ENCODE data around the gene RUNDC1. TPM values are rescaled to one million over a fixed set of nuclear protein-coding genes. Genes with fewer than 3 reads are reported as not detected.
A peak's percentile ranks its signal among the peaks of the same experiment; 100 is the strongest.

RUNDC1 gene
- polyA plus RNA-seq, 4 donors: 7.2 to 13.9 (median 8.0) TPM

GRCh38 chr17:43040655-43041054 lies 60.3 kb downstream of the RUNDC1 start:
- peaks cover 0 to 12% (median 0%) of the 10 kb centered on the region in 3 donors for H3K4me1 ChIP-seq (ENCODE audit: control insufficient read depth in 3 of 3, insufficient read depth in 2 of 3, low read depth in 1 of 3, low read length in 2 of 3)

DNA sequence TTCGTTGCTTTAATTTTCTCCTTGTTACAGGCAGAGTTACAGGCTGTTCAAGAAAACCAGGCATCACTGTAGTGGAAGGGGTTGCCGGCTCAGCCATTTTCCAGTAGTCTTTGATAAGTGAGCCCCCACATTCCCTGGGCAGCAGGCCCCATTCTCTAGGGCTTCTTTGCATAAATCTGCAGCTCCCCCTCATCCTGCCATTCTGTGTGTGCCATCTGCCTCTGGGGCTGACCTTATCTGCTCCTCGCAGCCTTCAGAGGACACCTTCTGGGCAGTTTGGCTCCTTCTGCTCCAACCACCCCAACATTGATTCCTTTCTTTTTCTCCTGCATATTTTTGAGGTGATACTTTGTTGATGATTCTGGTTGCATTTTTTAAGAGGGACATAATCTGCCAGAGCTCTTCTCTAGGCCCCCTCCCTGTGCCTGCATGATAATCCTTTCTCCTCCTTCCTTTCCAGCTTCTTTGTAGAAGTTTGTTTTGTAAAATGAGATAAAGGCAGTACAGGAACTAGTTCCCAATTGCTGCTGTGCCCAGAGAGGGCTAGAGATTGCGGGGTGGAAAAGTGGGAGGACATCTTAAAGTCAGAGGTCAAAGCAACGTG lies 61.8 kb downstream of the RUNDC1 start:
- WGBS, 3 donors: 77 to 87% (median 85%) methylated on average over 5 of the region's 5 CpGs
- DNase-seq: no peak
- Histone ChIP-seq H3K4me1 (ENCODE audit: control insufficient read depth in 3 of 3, insufficient read depth in 2 of 3, low read depth in 1 of 3, low read length in 2 of 3) (peaks cover 0 to 12% (median 0%) of the 10 kb centered on the region in 3 donors), H3K27ac (ENCODE audit: low read depth in 1 of 3, low read length in 2 of 3) (no peak overlapping the region), H3K9me3 (ENCODE audit: control insufficient read depth in 2 of 2, insufficient read depth in 1 of 2, low read depth in 1 of 2, low read length in 1 of 2) (no peaks in the 10 kb centered on the region), H3K27me3 (ENCODE audit: control insufficient read depth in 3 of 3, insufficient read depth in 3 of 3, low read length in 3 of 3) (no peaks in the 10 kb centered on the region), H3K4me3 (ENCODE audit: low read depth in 1 of 3, low read length in 3 of 3) (no peak overlapping the region), H3K36me3 (ENCODE audit: control insufficient read depth in 3 of 3, insufficient read depth in 2 of 3, low read depth in 1 of 3, low read length in 3 of 3) (peaks cover 0 to 2% (median 0%) of the 10 kb centered on the region in 3 donors)
- FAIRE-seq: no peak

More at GRCh38 chr17:43040655-43041054, 60.3 kb downstream of the RUNDC1 start:
- WGBS, 3 donors: 69 to 83% (median 80%) methylated on average over 2 of the region's 2 CpGs
- no peaks in the 10 kb centered on the region for H3K27me3 ChIP-seq (ENCODE audit: control insufficient read depth in 3 of 3, insufficient read depth in 3 of 3, low read length in 3 of 3)
- DNase-seq: peak in 1 of 2 donors; percentile 46
- H3K4me3 ChIP-seq (ENCODE audit: low read depth in 1 of 3, low read length in 3 of 3): no peak overlapping the region
- no peak for FAIRE-seq
- peaks cover 0 to 2% (median 0%) of the 10 kb centered on the region in 3 donors for H3K36me3 ChIP-seq (ENCODE audit: control insufficient read depth in 3 of 3, insufficient read depth in 2 of 3, low read depth in 1 of 3, low read length in 3 of 3)
- H3K9me3 ChIP-seq (ENCODE audit: control insufficient read depth in 2 of 2, insufficient read depth in 1 of 2, low read depth in 1 of 2, low read length in 1 of 2): no peaks in the 10 kb centered on the region
- H3K27ac ChIP-seq (ENCODE audit: low read depth in 1 of 3, low read length in 2 of 3): no peak overlapping the region

Other genes starting within 250 kb of the RUNDC1 start
- gene EZH1, start 235.5 kb upstream of the RUNDC1 start, polyA plus RNA-seq: 10 to 100 TPM in 3 of 4 donors, 1 to 10 TPM in 1; 8.1 to 33.0 (median 13.0) TPM
- 10 to 100 TPM in 2 of 4 donors, 1 to 10 TPM in 2; 1.1 to 48.2 (median 16.4) TPM for gene RAMP2, start 219.3 kb upstream of the RUNDC1 start, polyA plus RNA-seq
- gene VPS25, start 207.1 kb upstream of the RUNDC1 start, polyA plus RNA-seq: 100 to 1,000 TPM in 2 of 4 donors, 10 to 100 TPM in 2; 85.7 to 117 (median 94.3) TPM
- gene WNK4, start 200.0 kb upstream of the RUNDC1 start, polyA plus RNA-seq: 10 to 100 TPM in 1 of 4 donors, 1 to 10 TPM in 2, under 1 TPM in 1; 0.67 to 25.6 (median 1.5) TPM
- gene COA3, start 181.9 kb upstream of the RUNDC1 start, polyA plus RNA-seq: 100 to 1,000 TPM; 101 to 317 (median 296) TPM
- gene CNTD1, start 181.7 kb upstream of the RUNDC1 start, polyA plus RNA-seq: 1 to 10 TPM in 1 of 4 donors, under 1 TPM in 1, not detected in 2; 0.52 to 2.3 TPM
- 10 to 100 TPM; 73.5 to 96.8 (median 81.1) TPM for gene BECN1, start 156.3 kb upstream of the RUNDC1 start, polyA plus RNA-seq
- 10 to 100 TPM; 49.9 to 93.0 (median 61.2) TPM for gene PSME3, start 147.2 kb upstream of the RUNDC1 start, polyA plus RNA-seq
- 1 to 10 TPM in 2 of 4 donors, under 1 TPM in 2; 0.54 to 1.3 (median 0.89) TPM for gene AOC2, start 136.0 kb upstream of the RUNDC1 start, polyA plus RNA-seq
- gene AOC3, start 129.4 kb upstream of the RUNDC1 start, polyA plus RNA-seq: 10 to 100 TPM in 1 of 4 donors, 1 to 10 TPM in 3; 1.3 to 30.0 (median 3.1) TPM
- gene G6PC1, start 79.8 kb upstream of the RUNDC1 start, polyA plus RNA-seq: 10 to 100 TPM in 1 of 4 donors, 1 to 10 TPM in 3; 1.4 to 12.1 (median 4.3) TPM
- gene AARSD1, start 16.1 kb upstream of the RUNDC1 start, polyA plus RNA-seq: 10 to 100 TPM; 27.3 to 47.4 (median 40.5) TPM
- gene PTGES3L, start 485 bp upstream of the RUNDC1 start, polyA plus RNA-seq: 1 to 10 TPM in 2 of 4 donors, under 1 TPM in 2; 0.67 to 2.0 (median 0.94) TPM
- gene RPL27, start 17.9 kb downstream of the RUNDC1 start, polyA plus RNA-seq: 1,000 to 10,000 TPM; 1,737 to 4,151 (median 2,370) TPM
- 10 to 100 TPM; 51.5 to 62.4 (median 59.7) TPM for gene IFI35, start 26.2 kb downstream of the RUNDC1 start, polyA plus RNA-seq
- 100 to 1,000 TPM in 1 of 4 donors, 10 to 100 TPM in 3; 20.1 to 163 (median 66.4) TPM for gene VAT1, start 41.8 kb downstream of the RUNDC1 start, polyA plus RNA-seq
- under 1 TPM in 3 of 4 donors, not detected in 1; 0.27 to 0.67 (median 0.41) TPM for gene RND2, start 44.7 kb downstream of the RUNDC1 start, polyA plus RNA-seq
- gene BRCA1, start 144.8 kb downstream of the RUNDC1 start, polyA plus RNA-seq: 10 to 100 TPM in 1 of 4 donors, 1 to 10 TPM in 2, under 1 TPM in 1; 0.45 to 12.4 (median 5.5) TPM
- 100 to 1,000 TPM in 1 of 4 donors, 10 to 100 TPM in 3; 42.7 to 142 (median 68.6) TPM for gene NBR1, start 190.6 kb downstream of the RUNDC1 start, polyA plus RNA-seq
- 10 to 100 TPM in 1 of 4 donors, 1 to 10 TPM in 2, under 1 TPM in 1; 0.22 to 67.2 (median 3.8) TPM for gene TMEM106A, start 231.3 kb downstream of the RUNDC1 start, polyA plus RNA-seq
- 10 to 100 TPM in 1 of 4 donors, not detected in 3; 54.2 TPM for gene CCDC200, start 248.1 kb downstream of the RUNDC1 start, polyA plus RNA-seq